Brain microvascular endothelial cell (primary cell): ENCODE results near the gene ALDH1A1.

Source experiments
- DNase-seq: peaks from one replicate; pipeline ENCODE4 v3.0.0-alpha.2; 2020
- H3K27ac ChIP-seq: fragments of 250-450 bp; sonication (Bioruptor Pico); 2 replicates; pipeline ENCODE4 v1.5.1; 2020; ENCODE audit warnings: mild to moderate bottlenecking, moderate library complexity
- H3K27me3 ChIP-seq: fragments of 250-450 bp; sonication (Bioruptor Pico); replicated peaks from 2 replicates; pipeline ENCODE4 v1.5.1; 2020; ENCODE audit warnings: mild to moderate bottlenecking
- H3K36me3 ChIP-seq: fragments of 250-450 bp; sonication (Bioruptor Pico); replicated peaks from 2 replicates; pipeline ENCODE4 v1.5.1; 2020; ENCODE audit warnings: mild to moderate bottlenecking
- H3K4me3 ChIP-seq: 2 replicates; pipeline ENCODE4 v1.5.1; 2011; ENCODE audit warnings: low read depth, mild to moderate bottlenecking, control low read depth, low read length, moderate library complexity
- CTCF ChIP-seq: IDR thresholded peaks from 2 replicates; pipeline ENCODE4 v1.5.1; 2011; ENCODE audit warnings: low read depth, mild to moderate bottlenecking, moderate library complexity, low read length, control low read depth, inconsistent platforms; ENCODE audit errors: missing control alignments
- in situ Hi-C: cut with HindIII; loops from 2 replicates; pipeline ENCODE4 v1.10.0; 2017; ENCODE audit warnings: low sequenced_read_pairs, low pct_ligation_motif_present

ALDH1A1 gene

GRCh38 chr9:72875221-72875620 is 77.6 kb downstream of the ALDH1A1 start:
- Histone ChIP-seq H3K27me3 (no peaks in the 10 kb centered on the region), H3K4me3 (no peak overlapping the region), H3K27ac (no peak overlapping the region), H3K36me3 (no peaks in the 10 kb centered on the region)
- TF ChIP-seq CTCF, result no peak
- DNase-seq, result no peak
- in situ Hi-C loops, result no loop called here

GRCh38 chr9:72874344-72874743 is 78.5 kb downstream of the ALDH1A1 start:
- no peak for TF ChIP-seq CTCF
- H3K4me3 ChIP-seq, result no peak overlapping the region
- in situ Hi-C loops, result loop anchor here (25.0 kb wide), 1 partner anchor 288 kb away; the partner anchor contains the start of gene ANXA1
- DNase-seq, result no peak
- H3K36me3 ChIP-seq, result no peaks in the 10 kb centered on the region
- no peaks in the 10 kb centered on the region for H3K27me3 ChIP-seq
- H3K27ac ChIP-seq, result no peak overlapping the region

DNA sequence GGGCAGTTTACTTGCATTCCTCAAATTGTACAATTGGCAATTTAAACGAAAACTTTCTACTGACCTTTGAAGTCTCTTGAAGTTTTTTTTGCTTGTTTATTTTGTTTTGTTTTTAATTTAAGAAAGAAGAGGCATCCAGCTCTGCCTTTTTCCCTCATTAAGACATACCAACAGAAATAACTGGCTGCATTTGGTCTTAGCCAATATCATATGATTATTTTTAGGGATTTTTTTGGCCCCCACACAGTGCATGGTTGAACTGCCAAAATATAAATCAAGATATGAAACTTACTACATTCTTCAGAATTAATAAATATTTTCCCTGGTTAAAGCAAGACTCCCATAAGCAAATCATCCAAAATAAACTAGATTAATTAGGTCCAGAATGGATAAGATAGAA is 79.4 kb downstream of the ALDH1A1 start:
- in situ Hi-C loops, result loop anchor here (25.0 kb wide), 1 partner anchor 289 kb away; the partner anchor contains the start of gene ANXA1
- H3K27ac ChIP-seq, result no peak overlapping the region

GRCh38 chr9:72872718-72873117 is 80.1 kb downstream of the ALDH1A1 start:
- no peak for TF ChIP-seq CTCF
- in situ Hi-C loops, result loop anchor here (25.0 kb wide), 1 partner anchor 290 kb away; the partner anchor contains the start of gene ANXA1
- no peak overlapping the region for H3K27ac ChIP-seq
- no peak for DNase-seq
- H3K36me3 ChIP-seq, result no peaks in the 10 kb centered on the region
- H3K4me3 ChIP-seq, result no peak overlapping the region
- no peaks in the 10 kb centered on the region for H3K27me3 ChIP-seq

More for the DNA sequence above, 79.4 kb downstream of the ALDH1A1 start:
- Histone ChIP-seq H3K27me3 (no peaks in the 10 kb centered on the region), H3K36me3 (no peaks in the 10 kb centered on the region), H3K4me3 (no peak overlapping the region)
- no peak for TF ChIP-seq CTCF
- no peak for DNase-seq

GRCh38 chr9:72871685-72872084 is 81.2 kb downstream of the ALDH1A1 start:
- in situ Hi-C loops, result loop anchor here (25.0 kb wide), 1 partner anchor 291 kb away; the partner anchor contains the start of gene ANXA1
- peak; percentile 32 for TF ChIP-seq CTCF
- Histone ChIP-seq H3K27ac (no peak overlapping the region), H3K4me3 (peak overlapping the region; percentile 9), H3K36me3 (no peaks in the 10 kb centered on the region), H3K27me3 (no peaks in the 10 kb centered on the region)
- no peak for DNase-seq

DNA sequence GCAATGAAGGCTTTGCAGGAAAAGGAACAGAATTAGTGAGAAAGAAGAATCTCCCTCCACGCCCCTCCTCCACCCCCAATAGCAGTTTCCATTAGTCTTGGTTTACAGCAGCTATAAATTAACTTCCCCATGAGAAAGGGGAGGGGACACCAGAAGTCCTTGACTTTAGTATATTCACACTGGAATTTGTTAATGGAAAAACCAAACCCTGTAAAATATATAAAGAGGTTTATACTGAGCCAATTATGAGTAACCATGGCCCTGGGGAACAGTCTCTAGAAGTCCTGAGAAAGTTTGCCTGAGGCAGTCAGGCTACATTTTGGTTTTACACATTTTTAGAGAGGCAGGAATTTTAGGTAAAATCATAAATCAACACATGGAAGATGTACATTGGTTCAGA is 88.5 kb downstream of the ALDH1A1 start:
- no peaks in the 10 kb centered on the region for H3K36me3 ChIP-seq
- no peak for DNase-seq
- no peaks in the 10 kb centered on the region for H3K27me3 ChIP-seq
- in situ Hi-C loops, result loop anchor here (25.0 kb wide), 1 partner anchor 298 kb away; the partner anchor contains the start of gene ANXA1
- no peak overlapping the region for H3K4me3 ChIP-seq
- H3K27ac ChIP-seq, result no peak overlapping the region
- no peak for TF ChIP-seq CTCF
